HG02884 (cell line): Measurements from ENCODE around the gene BTBD1.

Experiments used
- ATAC-seq: cut with Tn5 transposase; IDR thresholded peaks from one replicate; pipeline ENCODE4 v1.9.1; 2021; ENCODE audit warnings: mild to moderate bottlenecking, moderate library complexity; ENCODE audit not compliant: unreplicated experiment

The BTBD1 gene

GRCh38 chr15:83066734-83067637 lies at the start of gene BTBD1:
TSS of gene BTBD1 (minus strand) at chr15:83067252. CDS start at chr15:83067151, 101 bp downstream.
- peak; percentile 84 for ATAC-seq

- ATAC-seq, result peak; percentile 62
Measured at GRCh38 chr15:83115831-83116565, 48.9 kb upstream of the BTBD1 start.

- no peak for ATAC-seq
Measured at GRCh38 chr15:83115410-83115809, 48.4 kb upstream of the BTBD1 start.

GRCh38 chr15:83114856-83115255 lies 47.8 kb upstream of the BTBD1 start:
- no peak for ATAC-seq

- no peak for ATAC-seq
Measured at GRCh38 chr15:83113881-83114674, 47.0 kb upstream of the BTBD1 start.

- ATAC-seq, result no peak
Measured at GRCh38 chr15:83112956-83113299, 45.9 kb upstream of the BTBD1 start.

- ATAC-seq, result no peak
Measured at GRCh38 chr15:83112233-83112955, 45.3 kb upstream of the BTBD1 start.

GRCh38 chr15:83111149-83111548 lies 44.1 kb upstream of the BTBD1 start:
- ATAC-seq, result no peak

GRCh38 chr15:83110381-83110780 lies 43.3 kb upstream of the BTBD1 start:
- ATAC-seq, result no peak

- ATAC-seq, result no peak
Measured at GRCh38 chr15:83109532-83109931, 42.5 kb upstream of the BTBD1 start.

- ATAC-seq, result peak; percentile 42
Measured at GRCh38 chr15:83108266-83109219, 41.5 kb upstream of the BTBD1 start.

GRCh38 chr15:83107841-83108181 lies 40.8 kb upstream of the BTBD1 start:
- ATAC-seq, result no peak

- ATAC-seq, result no peak
Measured at GRCh38 chr15:83106994-83107840, 40.2 kb upstream of the BTBD1 start, which contains the start of gene TM6SF1. TSS of gene TM6SF1 (plus strand) at chr15:83107645. CDS start at chr15:83107681, 36 bp downstream.

GRCh38 chr15:83105440-83105839 lies 38.4 kb upstream of the BTBD1 start:
- no peak for ATAC-seq

- no peak for ATAC-seq
Measured at GRCh38 chr15:83104141-83104540, 37.1 kb upstream of the BTBD1 start.

GRCh38 chr15:83102346-83102745 lies 35.3 kb upstream of the BTBD1 start:
- no peak for ATAC-seq

- ATAC-seq, result no peak
Measured at GRCh38 chr15:83100097-83100646, 33.1 kb upstream of the BTBD1 start.

- ATAC-seq, result no peak
Measured at GRCh38 chr15:83099290-83099689, 32.2 kb upstream of the BTBD1 start.
